Stimulated activated CD4-positive, alpha-beta T cell treated with anti-CD3 and anti-CD28 coated beads, Interleukin-1b, Interleukin-23, amount 100 ng/mL, for 24 hours (primary cell): ENCODE measurements around the gene AMZ1.

Experiments used
- DNase-seq, 4 experiments: peaks; one replicate each; pipeline ENCODE4 v3.0.0-alpha.2; 2020; ENCODE audit warnings: low read depth in 4 of 4, low spot score in 1 of 4

The AMZ1 gene

GRCh38 chr7:2687881-2688318, at the start of gene AMZ1:
Gene AMZ1 (plus strand): TSS chr7:2688202. CDS start chr7:2700452, 12,250 bp downstream.
- no peak for DNase-seq

- DNase-seq = no peak
Observed at GRCh38 chr7:2638224-2638991, 49.6 kb upstream of the AMZ1 start.

- no peak for DNase-seq
Observed at GRCh38 chr7:2639181-2639681, 48.8 kb upstream of the AMZ1 start.

GRCh38 chr7:2639695-2640481, 48.1 kb upstream of the AMZ1 start:
- DNase-seq = no peak

GRCh38 chr7:2640482-2640830, 47.5 kb upstream of the AMZ1 start:
- DNase-seq = no peak

GRCh38 chr7:2640846-2641316, 47.1 kb upstream of the AMZ1 start:
- DNase-seq = no peak

GRCh38 chr7:2641406-2642393, 46.3 kb upstream of the AMZ1 start:
- no peak for DNase-seq

- no peak for DNase-seq
Observed at GRCh38 chr7:2643386-2644219, 44.4 kb upstream of the AMZ1 start.

GRCh38 chr7:2644220-2644561, 43.8 kb upstream of the AMZ1 start:
- DNase-seq = no peak

GRCh38 chr7:2644562-2645273, 43.3 kb upstream of the AMZ1 start:
- DNase-seq = no peak

- DNase-seq = no peak
Observed at GRCh38 chr7:2645274-2645868, 42.6 kb upstream of the AMZ1 start.

- DNase-seq = no peak
Observed at GRCh38 chr7:2646336-2646679, 41.7 kb upstream of the AMZ1 start.

GRCh38 chr7:2646680-2647571, 41.1 kb upstream of the AMZ1 start:
- DNase-seq = no peak

GRCh38 chr7:2647594-2648172, 40.3 kb upstream of the AMZ1 start:
- no peak for DNase-seq

GRCh38 chr7:2649139-2649838, 38.7 kb upstream of the AMZ1 start:
- no peak for DNase-seq

GRCh38 chr7:2649991-2650390, 38.0 kb upstream of the AMZ1 start:
- no peak for DNase-seq

GRCh38 chr7:2650451-2650850, 37.6 kb upstream of the AMZ1 start:
- no peak for DNase-seq
